Erythroblast (primary cell): ENCODE measurements around the gene GIPC1.

ENCODE experiments used
- GATA1 ChIP-seq: IDR thresholded peaks from 2 replicates; pipeline ENCODE4 v1.6.1; 2011; ENCODE audit warnings: low read depth, mild to moderate bottlenecking, control low read depth, low read length, moderate library complexity
- POLR2A ChIP-seq: IDR thresholded peaks from 2 replicates; pipeline ENCODE4 v1.6.1; 2011; ENCODE audit warnings: mild to moderate bottlenecking, low read length

GRCh38 chr19:14530005-14530348 lies 34.0 kb upstream of the GIPC1 start:
- TF ChIP-seq POLR2A: no peak
- TF ChIP-seq GATA1: no peak
